ENCODE data around the gene MYO1B.

The MYO1B gene

DNA sequence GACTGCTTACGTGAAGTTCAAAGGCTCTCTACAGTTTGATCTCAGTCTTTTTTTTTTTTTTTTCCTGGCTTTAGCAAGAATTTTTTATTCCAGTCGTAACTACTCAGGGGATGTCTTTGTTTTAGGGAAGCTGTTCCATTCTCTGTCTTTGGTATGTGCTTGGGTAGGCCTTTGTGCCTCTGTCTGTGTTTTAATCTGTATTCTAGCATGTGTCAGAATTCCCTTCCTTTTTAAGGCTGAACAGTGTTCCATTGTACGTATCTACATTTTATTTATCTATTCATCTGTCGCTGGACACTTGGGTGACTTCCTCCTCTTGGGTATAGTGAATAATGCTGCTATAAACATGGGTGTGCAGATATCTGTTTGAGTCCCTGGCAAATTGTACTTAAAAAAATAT lies 42.6 kb downstream of the MYO1B start:
- H3K4me3 ChIP-seq (ENCODE audit: low read length), result no peak overlapping the region
- no peak for TF ChIP-seq ZNF274 (IDR thresholded peaks at IDR 0.05; ENCODE audit: low read depth, low read length)

DNA sequence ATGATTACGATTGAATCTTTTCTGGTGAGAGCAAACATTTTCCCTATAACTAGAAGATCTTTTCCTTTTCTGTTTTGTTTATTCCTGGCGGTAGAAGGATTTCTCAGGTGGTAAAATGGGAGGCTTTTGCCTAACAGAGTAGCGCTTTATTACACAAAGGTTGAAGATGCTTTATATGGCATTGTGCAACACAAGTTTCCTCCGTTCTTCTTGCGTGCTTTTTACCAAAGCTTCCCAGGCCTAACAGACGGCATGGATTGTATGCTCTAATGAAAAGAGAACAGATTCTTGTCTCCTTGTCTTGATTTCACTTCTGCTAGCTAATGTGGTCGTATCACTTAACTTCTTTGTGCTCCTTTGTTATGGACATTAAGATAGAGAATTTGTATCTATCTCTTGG lies 43.8 kb downstream of the MYO1B start:
- TF ChIP-seq ZNF274 (IDR thresholded peaks at IDR 0.05; ENCODE audit: low read depth, low read length), result no peak
- H3K4me3 ChIP-seq (ENCODE audit: low read length), result no peak overlapping the region

DNA sequence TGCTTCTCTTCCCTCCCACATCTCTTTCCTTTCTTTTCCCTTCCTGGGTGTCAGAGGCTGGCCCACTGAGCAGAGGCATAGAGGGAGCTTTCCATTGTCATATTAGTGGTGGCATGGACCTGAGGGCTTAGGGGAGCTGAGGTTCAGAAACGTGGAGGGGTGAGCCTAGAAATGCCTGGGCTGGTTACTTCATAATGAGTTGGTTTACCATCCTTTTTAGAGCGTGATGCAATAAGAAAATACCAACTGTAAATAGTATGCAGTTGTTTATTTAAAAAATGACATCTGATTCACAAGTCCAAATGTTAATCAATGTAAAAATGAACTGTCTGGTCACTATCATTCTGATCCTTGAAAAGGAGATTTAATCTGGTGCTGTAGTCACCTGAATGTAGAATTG lies 46.3 kb downstream of the MYO1B start:
- no peak for TF ChIP-seq ZNF274 (IDR thresholded peaks at IDR 0.05; ENCODE audit: low read depth, low read length)
- H3K4me3 ChIP-seq (ENCODE audit: low read length), result no peak overlapping the region

DNA sequence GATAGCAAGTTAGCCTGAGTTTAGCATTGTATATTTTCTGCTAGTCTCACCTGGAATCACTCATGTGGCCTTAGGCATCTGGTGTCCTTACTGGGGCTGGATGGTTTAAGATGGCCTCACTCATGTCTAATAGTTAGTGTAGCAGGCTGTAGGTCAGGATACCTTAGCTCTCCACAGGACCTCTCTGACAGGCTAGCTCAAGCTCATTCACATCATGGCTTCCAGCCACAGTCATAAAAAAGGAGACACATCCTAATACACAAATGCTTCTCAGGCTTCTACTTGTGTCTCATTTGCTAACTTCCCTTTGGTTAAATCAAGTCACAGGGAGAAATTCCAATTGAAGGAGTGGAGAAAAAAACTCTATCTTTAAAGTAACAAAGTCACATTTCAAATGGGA lies 47.7 kb downstream of the MYO1B start:
- no peak overlapping the region for H3K4me3 ChIP-seq (ENCODE audit: low read length)
- no peak for TF ChIP-seq ZNF274 (IDR thresholded peaks at IDR 0.05; ENCODE audit: low read depth, low read length)

DNA sequence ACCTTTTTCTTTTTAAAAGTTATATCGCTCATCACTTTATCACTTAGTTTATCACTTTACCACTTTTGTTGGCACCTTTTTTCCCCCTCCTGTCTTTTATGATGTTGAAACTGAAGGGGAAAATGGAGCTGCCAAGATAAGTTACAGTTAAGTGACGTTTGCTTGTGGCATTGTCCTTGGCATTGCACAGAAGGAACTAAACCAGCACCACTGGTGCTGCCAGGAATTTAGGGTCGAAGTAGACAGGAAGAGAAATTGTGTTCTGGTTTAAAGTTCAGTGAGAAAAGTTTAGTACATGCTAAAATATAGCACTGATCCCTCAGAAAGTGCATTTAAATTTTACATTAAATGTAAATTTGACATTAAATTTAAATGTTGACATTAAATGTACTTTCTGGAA lies 49.9 kb downstream of the MYO1B start:
- TF ChIP-seq ZNF274 (IDR thresholded peaks at IDR 0.05; ENCODE audit: low read depth, low read length), result no peak
- H3K4me3 ChIP-seq (ENCODE audit: low read length), result no peak overlapping the region

DNA sequence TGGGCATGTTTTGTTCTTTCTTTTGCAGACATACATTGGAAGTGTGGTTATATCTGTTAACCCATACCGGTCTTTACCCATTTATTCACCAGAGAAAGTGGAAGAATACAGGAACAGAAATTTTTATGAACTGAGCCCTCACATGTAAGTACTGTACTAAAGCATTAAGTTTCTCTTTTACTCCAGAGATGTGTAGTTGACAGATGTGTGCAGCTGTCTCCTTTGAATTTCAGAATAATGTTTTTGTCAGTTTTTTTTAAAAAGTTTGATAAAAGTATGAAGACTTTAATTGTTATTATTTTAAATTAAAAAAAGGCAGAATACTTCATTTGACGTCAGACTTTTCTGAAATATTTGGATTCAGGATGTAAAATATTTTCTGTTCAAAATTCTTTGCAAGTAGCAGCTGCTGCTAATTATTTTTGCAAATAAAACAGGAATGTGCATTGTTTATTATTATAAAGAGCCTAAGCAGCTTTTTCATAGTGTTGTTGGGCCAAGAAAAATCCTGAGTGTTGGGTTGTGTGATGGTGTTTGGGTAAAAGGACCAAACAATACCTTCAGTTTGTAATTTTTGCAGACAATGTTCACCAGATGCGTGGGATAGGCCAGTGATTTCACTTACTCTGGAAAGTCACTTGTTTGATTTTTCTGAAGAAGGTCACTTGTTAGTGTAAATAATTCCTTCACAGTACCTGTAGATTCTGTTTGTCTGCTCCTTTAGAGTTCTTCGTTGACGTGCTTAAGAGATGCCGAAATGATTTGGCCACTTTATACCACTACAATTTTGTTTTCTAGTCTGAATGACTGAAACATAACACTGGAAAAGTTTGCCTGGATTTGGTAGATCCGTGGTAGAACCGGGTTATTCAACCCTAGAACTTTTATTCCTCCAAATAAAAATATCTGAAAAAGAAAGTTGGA lies 51.1 kb downstream of the MYO1B start:
- H3K4me3 ChIP-seq (ENCODE audit: low read length), result no peak overlapping the region
- no peak for TF ChIP-seq ZNF274 (IDR thresholded peaks at IDR 0.05; ENCODE audit: low read depth, low read length)

DNA sequence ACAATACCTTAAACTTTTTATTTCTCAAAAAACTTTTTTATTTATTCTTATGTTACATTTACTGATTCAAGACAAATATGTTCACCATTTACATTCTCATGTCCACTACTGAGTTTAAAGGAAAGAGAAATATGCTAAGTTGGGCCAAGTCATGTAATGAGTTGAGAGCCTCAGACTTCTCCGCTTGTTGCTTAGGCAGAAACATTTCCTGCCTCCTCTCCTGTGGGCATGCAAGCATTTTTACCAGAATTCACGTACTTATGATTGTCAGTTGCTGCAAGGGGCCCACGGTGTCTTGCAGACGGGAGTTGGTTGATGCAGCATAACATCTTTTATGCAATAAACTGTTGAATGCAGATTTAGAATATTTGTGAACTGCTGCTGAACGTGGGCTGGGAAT lies 51.8 kb downstream of the MYO1B start:
- no peak for TF ChIP-seq ZNF274 (IDR thresholded peaks at IDR 0.05; ENCODE audit: low read depth, low read length)
- H3K4me3 ChIP-seq (ENCODE audit: low read length), result no peak overlapping the region

DNA sequence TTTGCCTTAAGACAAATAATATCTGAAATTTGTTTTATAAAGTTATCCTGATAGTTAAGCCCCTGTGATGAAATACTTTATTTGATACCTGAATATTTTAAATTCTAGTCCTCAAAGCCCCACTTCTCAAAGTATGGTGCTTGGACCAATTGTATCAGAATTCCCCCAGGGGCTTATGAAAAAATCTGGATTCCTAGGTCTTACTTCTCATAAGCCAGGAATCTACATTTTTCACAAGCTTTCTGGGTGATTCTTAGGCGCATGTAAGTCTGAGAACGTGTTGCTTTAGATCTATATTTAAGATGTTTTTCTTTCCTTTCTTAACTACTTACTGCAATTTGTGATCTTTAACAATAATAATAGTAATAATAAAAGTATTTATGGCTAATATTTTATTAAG lies 53.1 kb downstream of the MYO1B start:
- TF ChIP-seq ZNF274 (IDR thresholded peaks at IDR 0.05; ENCODE audit: low read depth, low read length), result no peak
- H3K4me3 ChIP-seq (ENCODE audit: low read length), result no peak overlapping the region

DNA sequence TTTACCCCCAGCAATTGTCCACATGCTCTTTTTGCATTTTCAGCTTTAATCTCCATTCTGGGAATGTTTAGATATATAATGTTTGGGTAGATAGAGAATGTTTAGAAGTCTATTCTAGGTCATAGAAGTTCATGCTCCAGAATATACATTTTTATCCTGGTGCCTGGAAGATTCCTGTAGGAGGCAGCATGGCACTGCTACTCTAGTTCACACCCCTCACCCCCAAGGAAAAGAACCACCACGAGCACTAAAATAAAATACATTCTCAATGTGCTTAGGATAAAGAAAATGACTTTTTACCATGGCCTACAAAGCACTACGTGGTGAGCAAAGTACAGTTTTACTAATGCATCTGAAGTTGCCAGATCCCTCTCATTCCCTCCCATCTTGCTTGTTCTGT lies 53.8 kb downstream of the MYO1B start:
- TF ChIP-seq ZNF274 (IDR thresholded peaks at IDR 0.05; ENCODE audit: low read depth, low read length), result no peak
- H3K4me3 ChIP-seq (ENCODE audit: low read length), result no peak overlapping the region

DNA sequence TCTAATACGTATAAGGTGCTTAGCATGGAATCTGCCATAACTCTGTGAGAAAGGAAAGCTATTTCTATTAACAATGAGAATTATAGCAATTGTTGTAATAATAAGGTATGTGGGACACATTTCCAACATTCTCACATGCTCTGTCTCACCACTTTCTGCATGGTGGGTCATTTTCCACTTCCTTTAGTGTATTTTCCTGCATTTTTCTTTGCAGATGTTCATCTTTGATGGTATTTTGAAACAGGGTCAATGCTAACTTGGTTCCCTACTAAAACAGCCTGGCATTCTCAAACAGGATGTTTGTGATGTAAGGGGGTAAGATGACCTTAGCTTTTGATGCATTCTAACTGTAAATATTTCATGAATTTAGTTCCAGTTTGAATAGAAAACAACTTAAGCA lies 54.7 kb downstream of the MYO1B start:
- TF ChIP-seq ZNF274 (IDR thresholded peaks at IDR 0.05; ENCODE audit: low read depth, low read length), result no peak
- H3K4me3 ChIP-seq (ENCODE audit: low read length), result no peak overlapping the region

DNA sequence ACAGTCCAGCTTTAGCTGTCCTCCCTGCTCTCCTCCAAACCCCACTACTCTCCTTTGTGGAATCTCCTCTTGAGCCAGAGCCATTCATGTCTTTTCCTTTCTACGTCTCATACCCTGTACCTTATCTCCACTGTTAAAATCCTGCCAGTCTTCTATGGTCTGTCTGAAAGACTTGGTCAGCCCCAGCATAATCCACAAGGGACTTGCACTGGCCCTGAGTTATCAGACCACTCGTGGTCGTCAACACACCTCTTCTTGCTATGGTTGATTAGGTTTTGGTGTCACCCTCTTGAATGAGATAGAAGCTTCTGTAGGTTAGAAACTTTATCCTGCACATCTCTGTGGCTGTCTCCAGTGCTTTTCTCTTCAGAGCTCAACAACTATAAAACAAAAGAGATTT lies 56.8 kb downstream of the MYO1B start:
- no peak for TF ChIP-seq ZNF274 (IDR thresholded peaks at IDR 0.05; ENCODE audit: low read depth, low read length)
- no peak overlapping the region for H3K4me3 ChIP-seq (ENCODE audit: low read length)

DNA sequence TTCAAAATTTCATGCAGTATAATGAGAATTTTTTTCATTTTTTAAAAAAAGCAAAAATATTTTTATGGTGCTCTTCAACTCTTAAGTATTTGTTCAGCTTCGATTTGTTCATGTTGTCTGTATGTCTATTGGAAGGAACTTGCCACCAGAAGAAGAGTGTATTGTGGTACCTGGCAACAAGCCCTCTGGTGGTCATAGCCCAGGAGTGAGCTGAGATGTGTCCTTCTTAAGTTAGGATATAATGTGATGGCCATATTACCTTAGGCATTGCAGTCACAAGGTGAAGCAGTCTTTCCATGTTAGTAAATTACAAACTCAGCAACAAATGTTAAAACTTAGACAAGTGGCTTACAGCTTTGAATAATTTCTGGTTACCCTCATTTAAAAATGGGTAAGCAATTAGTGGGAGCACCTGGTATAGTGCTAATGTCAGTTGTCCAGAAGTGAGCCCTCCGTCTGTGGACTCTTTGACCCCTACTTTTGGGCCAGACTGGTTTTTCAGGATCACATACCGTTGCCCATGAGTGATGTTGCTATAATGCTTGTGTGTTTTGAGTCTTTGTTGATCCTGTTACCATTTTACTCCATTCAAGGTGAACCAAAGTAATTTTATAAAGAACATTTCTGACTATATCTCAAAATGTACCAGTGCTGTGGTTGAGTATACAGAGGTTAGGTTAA lies 57.4 kb downstream of the MYO1B start:
- no peak overlapping the region for H3K4me3 ChIP-seq (ENCODE audit: low read length)
- no peak for TF ChIP-seq ZNF274 (IDR thresholded peaks at IDR 0.05; ENCODE audit: low read depth, low read length)

DNA sequence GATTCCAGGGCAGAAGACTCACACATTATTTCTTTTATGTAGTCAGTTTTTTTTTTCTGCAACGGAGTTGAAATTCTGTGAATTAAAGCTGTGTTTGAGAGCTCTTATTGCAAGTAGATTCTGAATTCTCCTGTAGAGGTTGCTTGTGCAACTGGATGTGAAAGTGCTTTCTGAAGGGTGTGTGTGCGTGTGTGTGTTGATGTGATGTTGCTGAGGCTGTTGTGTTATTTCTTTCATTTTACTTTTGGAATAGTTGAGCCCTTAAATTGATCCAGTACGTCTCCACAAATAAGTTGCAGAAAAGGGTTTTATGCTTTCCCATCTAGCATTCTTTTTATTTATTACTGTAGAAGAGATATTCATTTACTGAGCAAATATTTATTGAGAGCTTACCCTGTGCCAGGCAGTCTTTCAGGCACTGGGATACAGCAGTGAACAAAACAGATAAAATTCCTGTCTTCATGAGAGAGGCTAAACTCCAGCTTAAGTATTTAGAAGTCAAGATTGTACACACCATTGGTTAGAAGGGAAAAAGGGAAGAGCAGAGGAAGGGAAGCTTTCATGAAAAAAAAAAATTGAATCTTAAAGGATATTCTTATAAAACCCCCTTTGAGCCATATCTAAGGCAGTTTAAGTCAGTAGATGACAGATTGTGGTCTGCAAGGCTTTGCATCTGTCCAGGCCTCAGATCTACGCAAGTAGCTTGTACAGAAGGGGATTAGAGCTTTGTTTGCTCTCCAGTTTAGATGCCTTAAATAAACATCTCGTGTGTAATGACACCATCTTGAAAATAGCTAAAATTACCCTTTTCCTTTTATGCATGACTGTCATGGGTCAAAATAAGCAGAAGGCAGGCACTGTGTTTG lies 58.2 kb downstream of the MYO1B start:
- no peak for TF ChIP-seq ZNF274 (IDR thresholded peaks at IDR 0.05; ENCODE audit: low read depth, low read length)
- no peak overlapping the region for H3K4me3 ChIP-seq (ENCODE audit: low read length)

All from GM08714 (cell line).